Vagina (tissue), 2 donors: Measurements from ENCODE around the gene CCDC69. TPM values are rescaled to one million over a fixed set of nuclear protein-coding genes. Genes with fewer than 3 reads are reported as not detected.

Experiments used
- DNase-seq, 2 donors: peaks; one replicate each; pipeline ENCODE4 v3.0.0-alpha.2; 2017; ENCODE audit errors: extremely low spot score in 2 of 2
- H3K27ac ChIP-seq: fragments of 200-600 bp; sonication (generic); one replicate; pipeline ENCODE4 v1.5.1; 2019
- H3K27me3 ChIP-seq: fragments of 200-600 bp; sonication (generic); one replicate; pipeline ENCODE4 v1.5.1; 2019
- H3K36me3 ChIP-seq, 2 donors: fragments of 200-600 bp; sonication (generic); one replicate each; pipeline ENCODE4 v1.5.1; 2017 to 2019
- H3K4me1 ChIP-seq: fragments of 200-600 bp; sonication (generic); one replicate; pipeline ENCODE4 v1.5.1; 2019
- H3K4me3 ChIP-seq, 2 donors: fragments of 200-600 bp; sonication (generic); 1 replicate in 1 of 2; 2 replicates in 1 of 2; pipeline ENCODE4 v1.5.1; 2016 to 2019
- H3K9me3 ChIP-seq: fragments of 200-600 bp; sonication (generic); one replicate; pipeline ENCODE4 v1.5.1; 2019
- POLR2A ChIP-seq, 2 donors: fragments of 450-650 bp; IDR thresholded peaks; one replicate each; pipeline ENCODE4 v1.6.1; 2017; ENCODE audit warnings: antibody characterized with exemption in 2 of 2, mild to moderate bottlenecking in 2 of 2, moderate library complexity in 2 of 2
- POLR2AphosphoS5 ChIP-seq, 2 donors: sonication (generic); formaldehyde crosslinking; IDR thresholded peaks; one replicate each; pipeline ENCODE4 v1.9.0; 2017; ENCODE audit warnings: antibody characterized with exemption in 2 of 2, mild to moderate bottlenecking in 2 of 2, low read depth in 1 of 2; ENCODE audit not compliant: insufficient read depth in 1 of 2
- intact Hi-C: fragments of 100-400 bp; cut with DNase I; formaldehyde crosslinking; loops from one replicate; pipeline ENCODE4 v1.15.1; 2023
- total RNA-seq: library from RNA; depleted of rRNA; stranded (reverse); fragments of >200 nt; gene quantifications from one replicate; pipeline ENCODE4 v1.2.3, GENCODE V29; 2016
- TF ChIP-seq, protein P1 (sequence below), 3 experiments: fragments of 450-650 bp in 2 of 3; fragments of 200-600 bp in 1 of 3; sonication (generic) in 1 of 3; IDR thresholded peaks; one replicate each; pipeline ENCODE4 v1.5.1; 2017 to 2019; ENCODE audit warnings: antibody characterized with exemption in 3 of 3, mild to moderate bottlenecking in 2 of 3, moderate library complexity in 2 of 3

The CCDC69 gene
- total RNA-seq, 1 donor from 2014 or later: 84.5 TPM

DNA sequence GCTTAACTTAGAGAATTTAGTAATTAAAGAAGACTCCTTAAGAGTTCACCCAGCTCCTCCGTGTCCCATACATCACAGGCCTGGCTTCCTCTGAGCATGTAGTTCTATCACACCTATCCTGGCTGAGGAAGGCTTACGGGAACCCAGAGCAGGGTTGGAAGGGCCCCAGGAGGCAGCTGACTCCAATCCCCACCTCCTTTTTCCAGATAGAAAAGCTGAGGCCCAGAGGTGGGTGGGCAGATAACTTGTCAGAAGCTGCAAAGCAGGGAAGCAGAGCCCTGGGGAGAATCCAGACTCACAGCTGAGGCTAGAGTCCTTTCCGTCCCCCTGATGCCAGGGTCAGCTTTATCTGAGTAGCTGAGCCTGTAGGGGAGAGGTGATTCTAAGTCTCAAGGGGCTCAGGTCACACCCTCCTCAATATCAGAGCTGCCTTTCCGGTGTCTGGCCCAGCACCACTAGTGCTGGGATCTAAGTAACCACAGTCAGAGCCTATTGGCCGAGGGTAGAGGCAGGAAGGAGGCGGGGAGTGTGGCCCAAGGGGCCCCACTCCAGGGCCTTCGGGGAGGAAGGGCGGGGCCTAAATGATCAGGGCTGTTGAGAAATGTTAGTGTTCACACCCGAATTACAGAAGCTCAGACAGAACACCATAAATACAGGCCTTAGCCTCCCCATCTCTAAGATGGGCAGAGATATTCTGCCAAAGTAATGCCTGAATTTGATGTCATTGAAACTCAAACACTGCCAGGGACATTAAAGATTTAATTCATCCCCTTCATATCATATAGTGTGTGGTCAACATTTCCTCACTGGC is 9.9 kb downstream of the CCDC69 start:
- no peaks in the 10 kb centered on the region for H3K27me3 ChIP-seq
- intact Hi-C loops: no loop called here
- peak in 1 of 2 donors; percentile 90 for DNase-seq
- H3K36me3 ChIP-seq: no peaks in the 10 kb centered on the region
- H3K4me1 ChIP-seq: peaks cover 56% of the 10 kb centered on the region
- no peak overlapping the region for H3K4me3 ChIP-seq
- peak overlapping the region; percentile 72 for H3K27ac ChIP-seq
- TF ChIP-seq, protein P1, sequence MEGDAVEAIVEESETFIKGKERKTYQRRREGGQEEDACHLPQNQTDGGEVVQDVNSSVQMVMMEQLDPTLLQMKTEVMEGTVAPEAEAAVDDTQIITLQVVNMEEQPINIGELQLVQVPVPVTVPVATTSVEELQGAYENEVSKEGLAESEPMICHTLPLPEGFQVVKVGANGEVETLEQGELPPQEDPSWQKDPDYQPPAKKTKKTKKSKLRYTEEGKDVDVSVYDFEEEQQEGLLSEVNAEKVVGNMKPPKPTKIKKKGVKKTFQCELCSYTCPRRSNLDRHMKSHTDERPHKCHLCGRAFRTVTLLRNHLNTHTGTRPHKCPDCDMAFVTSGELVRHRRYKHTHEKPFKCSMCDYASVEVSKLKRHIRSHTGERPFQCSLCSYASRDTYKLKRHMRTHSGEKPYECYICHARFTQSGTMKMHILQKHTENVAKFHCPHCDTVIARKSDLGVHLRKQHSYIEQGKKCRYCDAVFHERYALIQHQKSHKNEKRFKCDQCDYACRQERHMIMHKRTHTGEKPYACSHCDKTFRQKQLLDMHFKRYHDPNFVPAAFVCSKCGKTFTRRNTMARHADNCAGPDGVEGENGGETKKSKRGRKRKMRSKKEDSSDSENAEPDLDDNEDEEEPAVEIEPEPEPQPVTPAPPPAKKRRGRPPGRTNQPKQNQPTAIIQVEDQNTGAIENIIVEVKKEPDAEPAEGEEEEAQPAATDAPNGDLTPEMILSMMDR (IDR thresholded peaks at IDR 0.05): no peak
- TF ChIP-seq POLR2A (IDR thresholded peaks at IDR 0.05) (peak in 1 of 2 donors; percentile 24), POLR2AphosphoS5 (IDR thresholded peaks at IDR 0.05; ENCODE audit: insufficient read depth in 1 of 2, low read depth in 1 of 2) (peak; percentile 30 to 53)
- H3K9me3 ChIP-seq: no peaks in the 10 kb centered on the region

DNA sequence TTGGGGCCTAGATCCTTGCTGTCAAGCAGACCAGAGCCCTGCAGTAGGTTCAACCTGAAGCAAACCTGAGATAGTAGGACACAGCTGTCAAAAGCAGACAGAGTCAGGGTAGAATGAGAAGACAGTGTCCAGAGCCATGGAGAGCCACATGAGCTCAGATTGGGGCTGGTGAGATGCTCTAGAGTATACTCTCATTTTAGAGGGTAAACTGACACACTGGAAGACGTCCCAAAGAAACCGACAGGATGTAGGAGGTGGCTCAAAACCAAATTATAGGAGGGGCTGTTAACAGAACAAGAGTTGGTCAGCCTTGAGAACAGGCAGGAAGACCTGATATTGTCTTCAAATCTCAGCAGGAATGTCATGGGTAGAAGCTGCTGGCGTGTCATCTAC is 11.5 kb downstream of the CCDC69 start:
- TF ChIP-seq POLR2A (IDR thresholded peaks at IDR 0.05): no peak
- TF ChIP-seq, protein P1 (IDR thresholded peaks at IDR 0.05): no peak
- TF ChIP-seq POLR2AphosphoS5 (IDR thresholded peaks at IDR 0.05; ENCODE audit: insufficient read depth in 1 of 2, low read depth in 1 of 2): no peak
- H3K4me3 ChIP-seq: no peak overlapping the region
- intact Hi-C loops: no loop called here
- no peaks in the 10 kb centered on the region for H3K9me3 ChIP-seq
- H3K36me3 ChIP-seq: no peaks in the 10 kb centered on the region
- H3K27ac ChIP-seq: peak overlapping the region; percentile 17
- peak in 1 of 2 donors; percentile 52 for DNase-seq
- peaks cover 56% of the 10 kb centered on the region for H3K4me1 ChIP-seq
- no peaks in the 10 kb centered on the region for H3K27me3 ChIP-seq

- Histone ChIP-seq H3K27me3 (no peaks in the 10 kb centered on the region), H3K4me1 (peaks cover 33% of the 10 kb centered on the region), H3K36me3 (no peaks in the 10 kb centered on the region), H3K27ac (peak overlapping the region; percentile 63), H3K9me3 (no peaks in the 10 kb centered on the region), H3K4me3 (no peak overlapping the region)
- TF ChIP-seq POLR2AphosphoS5 (IDR thresholded peaks at IDR 0.05; ENCODE audit: insufficient read depth in 1 of 2, low read depth in 1 of 2) (peak in 1 of 2 donors; percentile 11), POLR2A (IDR thresholded peaks at IDR 0.05) (no peak)
- TF ChIP-seq, protein P1 (IDR thresholded peaks at IDR 0.05): no peak
- intact Hi-C loops: no loop called here
- DNase-seq: no peak
These were observed 15.4 kb downstream of the CCDC69 start for GRCh38 chr5:151208481-151208914.

DNA sequence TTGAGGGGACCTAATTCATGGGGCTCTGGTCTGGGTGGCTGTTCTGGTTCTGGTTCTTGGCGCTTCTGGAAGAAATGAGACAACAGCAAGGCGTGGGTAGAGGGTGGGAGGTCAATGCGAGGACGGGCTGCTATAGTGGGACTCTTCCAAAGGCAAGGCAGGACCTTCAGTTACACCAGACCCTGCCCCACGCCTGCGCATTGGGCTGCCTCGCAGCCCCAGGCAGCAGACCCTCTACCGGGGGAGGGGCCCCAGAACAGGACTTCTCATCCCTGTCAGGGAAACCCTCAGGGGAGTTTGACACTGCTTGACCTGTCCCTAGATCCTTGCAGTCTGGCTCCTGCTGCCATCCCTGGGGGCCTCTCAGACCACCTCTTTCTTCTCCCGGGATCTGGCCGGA is 18.5 kb downstream of the CCDC69 start:
- H3K4me1 ChIP-seq: peaks cover 22% of the 10 kb centered on the region
- no peaks in the 10 kb centered on the region for H3K27me3 ChIP-seq
- peak in 1 of 2 donors; percentile 79 for DNase-seq
- intact Hi-C loops: no loop called here
- H3K27ac ChIP-seq: no peak overlapping the region
- no peak for TF ChIP-seq POLR2A (IDR thresholded peaks at IDR 0.05)
- TF ChIP-seq, protein P1 (IDR thresholded peaks at IDR 0.05): no peak
- no peak for TF ChIP-seq POLR2AphosphoS5 (IDR thresholded peaks at IDR 0.05; ENCODE audit: insufficient read depth in 1 of 2, low read depth in 1 of 2)
- no peaks in the 10 kb centered on the region for H3K36me3 ChIP-seq
- no peaks in the 10 kb centered on the region for H3K9me3 ChIP-seq
- no peak overlapping the region for H3K4me3 ChIP-seq

- TF ChIP-seq POLR2AphosphoS5 (IDR thresholded peaks at IDR 0.05; ENCODE audit: insufficient read depth in 1 of 2, low read depth in 1 of 2) (no peak), POLR2A (IDR thresholded peaks at IDR 0.05) (no peak)
- TF ChIP-seq, protein P1 (IDR thresholded peaks at IDR 0.05): no peak
- no peaks in the 10 kb centered on the region for H3K36me3 ChIP-seq
- H3K4me3 ChIP-seq: no peak overlapping the region
- intact Hi-C loops: no loop called here
- peaks cover 16% of the 10 kb centered on the region for H3K4me1 ChIP-seq
- DNase-seq: peak in 1 of 2 donors; percentile 54
- H3K27ac ChIP-seq: no peak overlapping the region
- H3K27me3 ChIP-seq: no peaks in the 10 kb centered on the region
- no peaks in the 10 kb centered on the region for H3K9me3 ChIP-seq
These were observed 19.8 kb downstream of the CCDC69 start for GRCh38 chr5:151204051-151204450.
